ENCODE data around the gene AKT2.
A peak's percentile ranks its signal among the peaks of the same experiment; 100 is the strongest.

The AKT2 gene

DNA sequence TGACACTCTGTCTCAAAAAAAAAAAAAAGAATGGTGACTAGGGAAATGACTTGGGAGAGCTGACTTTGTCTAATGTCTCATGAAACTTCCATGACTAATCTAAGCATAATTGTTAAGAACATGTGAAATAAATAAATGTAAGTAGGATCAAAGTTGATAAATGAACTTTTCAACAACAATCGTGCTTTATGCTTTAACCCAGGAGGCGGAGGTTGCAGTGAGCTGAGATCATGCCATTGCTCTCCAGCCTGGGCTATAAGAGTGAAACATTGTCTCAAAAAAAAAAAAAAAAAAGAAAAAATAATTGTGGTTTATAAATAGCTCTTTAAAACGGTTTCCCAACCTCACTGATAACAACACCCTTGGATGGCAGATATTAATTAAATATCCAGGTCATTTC is 12.9 kb upstream of the AKT2 start:
- no peak for DNase-seq

GRCh38 chr19:40294560-40294959 is 9.4 kb upstream of the AKT2 start:
- no peak for DNase-seq

DNA sequence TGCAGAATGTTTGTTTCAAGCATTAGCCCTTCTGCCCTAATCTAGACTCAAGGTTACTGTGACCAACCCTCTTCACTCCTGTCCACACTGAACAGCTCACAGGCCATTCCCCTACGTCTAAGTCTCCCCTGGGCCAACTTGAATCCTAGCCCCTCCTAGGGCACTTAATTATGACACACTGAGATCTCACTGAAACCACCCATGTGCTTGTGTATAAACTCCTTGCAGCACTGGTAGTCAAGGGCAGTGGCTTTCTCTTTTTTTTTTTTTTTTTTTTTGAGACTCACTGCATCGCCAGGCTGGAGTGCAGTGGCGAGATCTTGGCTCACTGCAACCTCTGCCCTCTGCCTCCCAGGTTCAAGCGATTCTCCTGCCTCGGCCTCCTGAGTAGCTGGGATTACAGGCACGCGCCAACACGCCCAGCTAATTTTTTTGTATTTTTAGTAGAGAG is 1.9 kb upstream of the AKT2 start:
- DNase-seq = no peak

- no peak for DNase-seq
Measured at GRCh38 chr19:40286235-40286970, 1.3 kb upstream of the AKT2 start.

- DNase-seq = peak; percentile 99
Measured at GRCh38 chr19:40285353-40286234, 449 bp upstream of the AKT2 start.

DNA sequence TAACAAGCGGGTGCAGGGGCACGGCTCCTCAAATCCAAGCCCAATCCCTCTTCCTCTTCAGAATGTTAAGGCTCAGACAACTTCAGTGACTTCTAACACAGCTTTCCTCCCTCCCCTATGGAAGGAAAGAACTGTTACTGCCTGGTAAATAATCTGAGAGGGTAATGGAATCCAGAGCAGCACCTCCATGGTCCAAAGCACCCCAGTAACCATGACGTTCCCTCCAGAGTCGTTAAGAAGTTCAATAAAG is 969 bp downstream of the AKT2 start:
- no peak for DNase-seq

DNA sequence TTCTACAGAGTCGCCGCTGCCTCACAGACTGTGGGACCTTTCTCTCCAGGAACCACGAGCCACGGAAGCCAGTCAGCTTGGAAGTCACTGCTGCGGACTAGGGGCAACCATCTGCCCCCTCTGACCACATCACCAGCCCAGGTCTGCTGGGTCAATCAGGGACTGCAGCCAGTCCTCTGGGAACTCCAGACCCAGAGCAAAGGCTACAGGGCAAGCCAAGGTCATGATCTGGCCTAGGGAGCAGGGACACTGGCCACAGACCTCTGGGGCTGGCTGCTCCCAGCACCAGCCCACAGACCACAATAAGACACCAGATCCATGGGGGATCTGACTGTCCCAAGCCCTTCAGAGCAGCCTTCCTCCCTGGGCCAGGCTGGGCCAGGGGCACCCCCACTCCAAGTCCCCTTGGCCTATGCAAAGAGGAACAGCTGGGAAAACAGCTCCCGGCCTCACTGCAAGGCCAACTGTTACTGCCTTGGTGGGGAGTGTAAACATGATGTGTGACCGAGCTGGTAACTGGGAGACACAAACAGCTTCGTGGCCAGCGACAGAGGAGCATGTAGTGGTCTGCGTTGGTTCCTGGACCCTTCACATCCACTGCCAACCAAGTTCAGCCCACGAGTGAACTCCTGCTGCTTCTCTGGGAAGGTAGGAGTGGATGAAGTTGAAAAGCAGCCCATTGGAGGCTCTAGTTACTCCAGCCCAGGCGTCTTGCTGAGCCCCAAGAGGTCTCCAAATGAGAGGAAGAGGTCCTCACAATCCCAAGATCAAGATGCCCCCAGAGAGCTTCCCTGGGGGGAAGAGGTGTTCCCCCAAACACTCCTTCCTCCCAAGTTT is 1.5 kb downstream of the AKT2 start:
- DNase-seq = no peak

GRCh38 chr19:40282920-40283319 is 2.2 kb downstream of the AKT2 start:
- DNase-seq = no peak

GRCh38 chr19:40282209-40282580 is 3.0 kb downstream of the AKT2 start:
- DNase-seq = no peak

GRCh38 chr19:40281381-40282208 is 3.5 kb downstream of the AKT2 start:
- no peak for DNase-seq

DNA sequence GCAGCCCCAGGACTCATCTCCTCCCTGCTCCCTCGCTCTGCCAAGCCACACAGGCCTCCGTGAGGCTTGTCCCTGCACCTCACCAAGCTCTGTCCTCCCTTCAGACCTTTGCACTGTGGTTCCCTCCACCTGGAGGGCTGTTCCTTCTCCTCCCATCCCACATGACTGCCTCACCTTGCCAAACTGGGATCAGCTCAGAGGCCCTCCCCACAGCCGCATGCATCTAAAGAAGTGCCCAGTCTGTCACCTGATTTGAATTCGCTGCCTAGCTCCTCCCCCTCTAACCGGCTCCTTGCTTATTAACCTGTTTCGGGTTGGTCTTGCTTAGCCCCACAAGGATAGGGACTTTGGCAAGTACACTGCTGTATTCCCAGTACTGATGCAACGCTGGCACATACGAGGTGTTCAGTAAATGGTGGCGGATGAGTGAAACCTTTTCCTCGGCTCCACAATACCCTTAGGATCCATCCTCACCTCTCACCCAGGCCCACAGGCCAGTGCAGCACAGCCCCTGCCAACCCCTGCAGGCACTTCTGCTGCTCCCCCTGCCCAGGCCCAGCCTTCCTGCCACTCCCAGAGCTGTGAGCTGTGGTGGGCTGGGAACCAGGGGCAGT is 4.4 kb downstream of the AKT2 start:
- DNase-seq = no peak

- no peak for DNase-seq
Measured at GRCh38 chr19:40279761-40280607, 5.2 kb downstream of the AKT2 start.

- DNase-seq = no peak
Measured at GRCh38 chr19:40279120-40279551, 6.0 kb downstream of the AKT2 start.

DNA sequence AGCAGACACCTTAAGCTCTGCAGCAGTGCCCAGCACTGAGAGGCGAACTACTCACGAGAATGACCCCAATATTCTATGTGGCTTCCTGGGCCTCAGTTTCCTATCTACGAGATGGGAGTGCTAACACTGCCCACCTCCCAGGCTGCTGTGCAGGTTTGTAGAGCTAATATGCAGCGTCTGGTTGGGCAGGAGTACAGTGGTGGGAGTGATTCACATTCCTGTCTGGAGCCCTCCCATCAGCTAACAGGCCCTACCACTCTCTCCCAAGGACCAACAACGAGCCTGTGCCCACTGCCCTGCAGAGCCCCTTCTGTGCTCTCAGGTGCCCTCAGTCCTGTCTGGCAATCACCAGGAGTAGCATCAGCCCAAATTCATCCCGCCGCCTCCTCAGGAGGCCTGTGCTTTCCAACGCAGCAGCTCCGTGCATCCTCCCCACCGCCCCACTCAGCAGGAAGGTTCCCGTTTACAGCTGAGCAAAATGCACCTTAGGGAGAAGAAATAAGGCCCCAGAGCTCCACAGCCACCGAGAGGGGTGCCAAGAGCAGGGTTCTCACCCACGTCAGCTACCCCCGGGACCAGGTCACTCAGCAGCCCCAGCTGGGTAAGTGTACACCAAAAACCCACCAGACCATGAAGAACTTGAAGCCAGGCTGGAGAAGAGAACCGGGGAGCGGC is 6.6 kb downstream of the AKT2 start:
- no peak for DNase-seq

DNA sequence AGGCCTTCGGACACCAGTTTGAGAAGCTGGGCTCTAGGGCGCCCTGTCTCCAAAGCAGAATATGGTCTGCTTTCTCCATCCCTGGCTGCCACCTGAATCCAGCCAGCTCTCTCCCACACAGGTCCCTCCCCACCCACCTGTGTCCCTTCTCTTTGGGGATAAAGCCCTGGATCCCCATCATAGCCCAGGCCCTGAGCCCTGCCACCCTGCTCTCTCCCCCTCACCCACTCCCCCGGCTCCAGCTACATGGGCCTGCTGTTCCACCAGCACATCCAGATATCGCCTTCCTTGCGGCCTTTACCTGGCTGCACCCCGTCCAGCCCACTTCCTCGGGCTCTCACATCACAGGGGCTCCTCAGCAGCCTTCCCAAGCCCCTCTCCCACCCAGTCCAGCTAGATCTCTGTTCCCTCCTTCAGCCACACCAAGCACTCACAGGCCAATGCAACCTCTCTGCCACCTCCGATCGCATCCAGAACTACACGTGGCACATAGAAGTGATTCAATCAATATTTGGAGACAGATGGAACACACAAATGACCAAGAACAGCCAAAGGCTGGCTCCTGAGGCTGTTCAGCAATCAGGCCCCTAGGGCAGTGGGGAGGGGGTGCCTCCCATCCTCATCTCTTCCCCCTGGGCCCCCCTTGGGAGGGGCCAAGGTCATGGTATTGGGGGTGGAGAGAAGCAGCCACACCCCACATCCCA is 7.6 kb downstream of the AKT2 start:
- DNase-seq = no peak

- no peak for DNase-seq
Measured at GRCh38 chr19:40274585-40275544, 10.3 kb downstream of the AKT2 start.

DNA sequence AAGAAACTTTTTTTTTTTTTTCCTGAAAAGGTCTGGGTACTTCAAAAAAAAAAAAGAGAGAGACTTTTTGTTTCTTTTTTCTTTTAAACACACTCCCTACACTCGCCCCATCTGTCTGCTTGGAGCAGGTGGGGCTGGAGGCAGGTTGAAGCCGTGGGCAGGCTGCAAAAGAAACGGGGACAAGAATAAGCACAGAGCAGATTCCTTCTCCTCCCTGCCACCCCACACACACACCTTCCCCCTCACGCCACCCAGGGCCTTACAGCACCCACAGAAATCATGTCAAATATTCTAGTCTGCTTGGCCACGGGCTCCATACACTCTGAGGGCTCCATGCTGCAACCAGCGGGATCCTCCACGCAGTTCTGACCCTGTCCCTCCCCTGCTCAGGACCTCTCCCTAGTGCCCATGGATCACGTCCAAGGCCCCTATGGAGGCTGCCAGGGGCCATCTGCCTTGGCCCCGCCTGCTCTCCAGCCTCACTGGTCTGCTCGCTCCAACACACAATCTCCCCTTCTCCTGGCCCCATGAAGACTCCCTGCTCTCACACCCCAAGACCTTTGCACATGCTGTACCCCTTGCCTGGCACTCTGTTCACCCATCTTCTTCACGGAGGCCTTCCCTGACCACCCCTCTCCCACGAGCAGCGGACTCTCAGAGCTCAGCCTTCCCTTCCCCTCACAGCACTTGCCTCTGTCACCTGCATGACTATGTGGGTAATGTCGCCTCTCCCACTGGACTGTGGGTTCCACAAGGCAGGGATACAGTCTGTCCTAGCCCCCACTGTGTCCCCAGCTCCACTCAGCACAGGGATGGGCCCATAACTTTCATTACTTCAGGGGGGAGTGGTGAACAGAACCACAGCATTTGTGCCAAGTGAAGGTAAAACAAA is 11.4 kb downstream of the AKT2 start:
- DNase-seq = no peak

GRCh38 chr19:40272261-40272660 is 12.9 kb downstream of the AKT2 start:
- no peak for DNase-seq

All from DMS79 (cell line).